H1 (cell line): ENCODE measurements around the gene FOXN4. TPM values are rescaled to one million over a fixed set of nuclear protein-coding genes. Genes with fewer than 3 reads are reported as not detected.

Source experiments
- CTCF ChIA-PET: fragments of 300-600 bp; sonication (Branson Sonifier 250); formaldehyde crosslinking; loops from one replicate; lab custom pipeline; 2021; ENCODE audit not compliant: partially characterized antibody; lab: Charles Lee
- POLR2A ChIA-PET: fragments of 300-600 bp; sonication (Branson Sonifier 250); formaldehyde crosslinking; loops from one replicate; lab custom pipeline; 2021; ENCODE audit warnings: inconsistent platforms; ENCODE audit not compliant: partially characterized antibody; lab: Charles Lee
- DNase-seq, 2 experiments: peaks; one replicate each; pipeline versions ENCODE4 v3.0.0 to v3.0.0-alpha.2; 2010 to 2022; ENCODE audit warnings: low spot score in 2 of 2, low read depth in 1 of 2, mixed read lengths in 1 of 2
- FAIRE-seq: peaks from 2 replicates; lab custom pipeline; 2011; peaks lifted over from hg19 to GRCh38; lab: Jason Lieb, UNC
- H2AFZ ChIP-seq: 2 replicates; pipeline ENCODE4 v1.8.1; 2012; ENCODE audit warnings: low read length, inconsistent platforms
- H2AK5ac ChIP-seq: 2 replicates; pipeline ENCODE4 v1.6.1; 2013; ENCODE audit warnings: low read depth, low read length
- H2BK120ac ChIP-seq: replicated peaks from 2 replicates; pipeline ENCODE3; 2013; ENCODE audit warnings: low read depth, low read length, inconsistent platforms
- H2BK12ac ChIP-seq: 2 replicates; pipeline ENCODE4 v1.6.1; 2013; ENCODE audit warnings: low read depth, low read length
- H2BK15ac ChIP-seq: 2 replicates; pipeline ENCODE4 v1.6.1; 2013; ENCODE audit warnings: low read length
- H2BK20ac ChIP-seq: 2 replicates; pipeline ENCODE4 v1.6.1; 2013; ENCODE audit warnings: low read length
- H2BK5ac ChIP-seq: 2 replicates; pipeline ENCODE4 v1.6.1; 2013; ENCODE audit warnings: low read depth, low read length
- H3K14ac ChIP-seq: 2 replicates; pipeline ENCODE4 v1.6.1; 2013; ENCODE audit warnings: inconsistent platforms; ENCODE audit not compliant: insufficient read length
- H3K18ac ChIP-seq: 2 replicates; pipeline ENCODE4 v1.6.1; 2013; ENCODE audit warnings: low read length; ENCODE audit errors: extremely low read depth
- H3K23ac ChIP-seq: 2 replicates; pipeline ENCODE4 v1.6.1; 2013; ENCODE audit warnings: inconsistent platforms; ENCODE audit not compliant: insufficient read length
- H3K23me2 ChIP-seq: 2 replicates; pipeline ENCODE4 v1.6.1; 2013; ENCODE audit warnings: low read depth, low read length
- H3K27ac ChIP-seq: 2 replicates; pipeline ENCODE4 v1.6.1; 2011; ENCODE audit warnings: low read depth, low read length, inconsistent platforms
- H3K27me3 ChIP-seq, 4 experiments: replicated peaks in 1 of 4; 1 replicate in 1 of 4; 2 replicates in 3 of 4; pipeline versions ENCODE4 v1.6.1 to v1.8.1; 2011 to 2013; ENCODE audit warnings: low read length in 3 of 4, mild to moderate bottlenecking in 3 of 4, inconsistent platforms in 2 of 4, mixed read lengths in 2 of 4, moderate library complexity in 1 of 4; ENCODE audit not compliant: control insufficient read depth in 3 of 4, insufficient read depth in 3 of 4; ENCODE audit errors: extremely low read depth in 1 of 4
- H3K36me3 ChIP-seq, 4 experiments: 2 replicates each; pipeline versions ENCODE4 v1.6.1 to v1.8.1; 2011 to 2013; ENCODE audit warnings: mild to moderate bottlenecking in 4 of 4, low read length in 3 of 4, moderate library complexity in 2 of 4, control low read depth in 1 of 4, inconsistent platforms in 1 of 4; ENCODE audit not compliant: insufficient read depth in 4 of 4, control insufficient read depth in 2 of 4
- H3K4ac ChIP-seq: replicated peaks from 2 replicates; pipeline ENCODE3; 2013; ENCODE audit warnings: low read length, low read depth, mixed read lengths, inconsistent platforms; ENCODE audit not compliant: insufficient read length
- H3K4me1 ChIP-seq, 4 experiments: replicated peaks in 1 of 4; 1 replicate in 1 of 4; 2 replicates in 3 of 4; pipeline versions ENCODE4 v1.6.1 to v1.8.1; 2011 to 2013; ENCODE audit warnings: low read length in 3 of 4, inconsistent platforms in 2 of 4, mixed read lengths in 1 of 4; ENCODE audit not compliant: insufficient read depth in 4 of 4, control insufficient read depth in 3 of 4
- H3K4me2 ChIP-seq, 2 experiments: 2 replicates each; pipeline versions ENCODE4 v1.6.1 to v1.8.1; 2011 to 2013; ENCODE audit warnings: low read depth in 2 of 2, low read length in 2 of 2, control low read depth in 1 of 2, inconsistent platforms in 1 of 2, mild to moderate bottlenecking in 1 of 2; ENCODE audit not compliant: insufficient read depth in 1 of 2
- H3K4me3 ChIP-seq, 4 experiments: fragments of 200-600, 300-600 bp in 1 of 4; sonication (generic), shearing (Covaris generic), sonication (Bioruptor Twin) in 1 of 4; 2 replicates each; pipeline versions ENCODE4 v1.5.1 to v1.8.1; 2011 to 2016; ENCODE audit warnings: low read length in 4 of 4, low read depth in 3 of 4, control low read depth in 2 of 4, inconsistent platforms in 2 of 4, mild to moderate bottlenecking in 2 of 4, mixed read lengths in 1 of 4, moderate library complexity in 1 of 4; ENCODE audit not compliant: insufficient read depth in 2 of 4; ENCODE audit errors: extremely low read depth in 1 of 4
- H3K56ac ChIP-seq: replicated peaks from 2 replicates; pipeline ENCODE3; 2013; ENCODE audit warnings: low read depth, mild to moderate bottlenecking, mixed read lengths, low read length, inconsistent platforms; ENCODE audit not compliant: insufficient read length
- H3K79me1 ChIP-seq: 2 replicates; pipeline ENCODE4 v1.6.1; 2013; ENCODE audit warnings: low read depth, low read length, control low read depth
- H3K79me2 ChIP-seq, 2 experiments: 2 replicates each; pipeline versions ENCODE4 v1.6.1 to v1.8.1; 2012 to 2013; ENCODE audit warnings: low read length in 2 of 2, mild to moderate bottlenecking in 2 of 2, inconsistent platforms in 1 of 2; ENCODE audit not compliant: insufficient read depth in 2 of 2, control insufficient read depth in 1 of 2
- H3K9ac ChIP-seq, 4 experiments: replicated peaks in 1 of 4; 1 replicate in 1 of 4; 2 replicates in 3 of 4; pipeline versions ENCODE4 v1.6.1 to v1.8.1; 2011 to 2013; ENCODE audit warnings: low read depth in 3 of 4, low read length in 3 of 4, control low read depth in 2 of 4, mild to moderate bottlenecking in 2 of 4, moderate library complexity in 2 of 4, inconsistent platforms in 1 of 4; ENCODE audit errors: extremely low read depth in 1 of 4
- H3K9me3 ChIP-seq, 2 experiments: 2 replicates each; pipeline versions ENCODE4 v1.6.1 to v1.8.1; 2012 to 2013; ENCODE audit warnings: mild to moderate bottlenecking in 2 of 2, moderate library complexity in 2 of 2, control low read depth in 1 of 2, inconsistent platforms in 1 of 2, low read depth in 1 of 2, low read length in 1 of 2, mixed read lengths in 1 of 2; ENCODE audit not compliant: insufficient read depth in 2 of 2
- H4K20me1 ChIP-seq, 2 experiments: replicated peaks in 1 of 2; 2 replicates each; pipeline versions ENCODE3 to v1.8.1; 2011 to 2013; ENCODE audit warnings: inconsistent platforms in 2 of 2, low read length in 2 of 2, mild to moderate bottlenecking in 1 of 2; ENCODE audit not compliant: insufficient read depth in 2 of 2, control insufficient read depth in 1 of 2
- H4K5ac ChIP-seq: 2 replicates; pipeline ENCODE4 v1.6.1; 2013; ENCODE audit warnings: low read length, low read depth, mixed read lengths, inconsistent platforms; ENCODE audit not compliant: insufficient read length
- H4K8ac ChIP-seq: 2 replicates; pipeline ENCODE4 v1.8.0; 2013; ENCODE audit warnings: mild to moderate bottlenecking, moderate library complexity, low read length, inconsistent platforms; ENCODE audit not compliant: insufficient read depth; ENCODE audit errors: extremely low read depth
- H4K91ac ChIP-seq: replicated peaks from 2 replicates; pipeline ENCODE3; 2013; ENCODE audit warnings: low read length, mixed read lengths, inconsistent platforms; ENCODE audit not compliant: insufficient read length
- ATF2 ChIP-seq: IDR thresholded peaks from 2 replicates; pipeline ENCODE4 v1.6.1; 2012; ENCODE audit warnings: low read length, inconsistent platforms
- ATF3 ChIP-seq: IDR thresholded peaks from 2 replicates; pipeline ENCODE4 v1.6.1; 2011; ENCODE audit warnings: low read depth, mild to moderate bottlenecking, low read length; ENCODE audit not compliant: insufficient read depth
- CREB1 ChIP-seq: IDR thresholded peaks from 2 replicates; pipeline ENCODE4 v1.6.1; 2012; ENCODE audit warnings: inconsistent platforms
- E2F6 ChIP-seq: IDR thresholded peaks from 2 replicates; pipeline ENCODE4 v1.6.1; 2012; ENCODE audit warnings: inconsistent platforms
- HDAC2 ChIP-seq, 2 experiments: fragments of 300-600 bp in 1 of 2; sonication (generic) in 1 of 2; IDR thresholded peaks; 2 replicates each; pipeline ENCODE4 v1.6.1; 2011 to 2012; ENCODE audit warnings: low read depth in 2 of 2, low read length in 2 of 2, mild to moderate bottlenecking in 2 of 2, moderate library complexity in 2 of 2, borderline replicate concordance in 1 of 2, inconsistent platforms in 1 of 2
- KDM5A ChIP-seq: fragments of 200-600 bp; IDR thresholded peaks from 2 replicates; pipeline ENCODE4 v1.7.1; 2012; ENCODE audit warnings: mild to moderate bottlenecking, low read length, inconsistent platforms, mixed read lengths
- POLR2A ChIP-seq, 2 experiments: IDR thresholded peaks; 1 replicate in 1 of 2; 2 replicates in 1 of 2; pipeline ENCODE4 v1.6.1; 2011; ENCODE audit warnings: low read depth in 2 of 2, low read length in 2 of 2, mild to moderate bottlenecking in 2 of 2; ENCODE audit errors: control extremely low read depth in 1 of 2
- RBBP5 ChIP-seq: IDR thresholded peaks from 2 replicates; pipeline ENCODE4 v1.7.1; 2012; ENCODE audit warnings: low read depth, mild to moderate bottlenecking, inconsistent platforms, low read length, moderate library complexity, borderline replicate concordance
- WGBS, 2 experiments: shearing (Covaris generic) in 1 of 2; methylation state at CpG; one replicate each; pipeline versions ENCODE4 v1.1.6 to v1.1.7; 2013 to 2015; ENCODE audit warnings: low lambda C conversion rate in 2 of 2, mixed read lengths in 2 of 2, inconsistent platforms in 1 of 2, low coverage in 1 of 2, missing lambda C conversion rate in 1 of 2; ENCODE audit not compliant: insufficient replicate concordance in 2 of 2, insufficient coverage in 1 of 2, insufficient read length in 1 of 2; ENCODE audit errors: extremely low coverage in 1 of 2, missing lambda C conversion rate in 1 of 2; 5-methylcytosine and 5-hydroxymethylcytosine counted together
- polyA plus RNA-seq, 7 experiments: library from polyadenylated mRNA; depleted of rRNA in 3 of 7; stranded (reverse) in 5 of 7; unstranded in 2 of 7; fragments of >200 nt in 5 of 7; fragments of 200-250 nt in 2 of 7; gene quantifications; 1 replicate in 5 of 7; 2 replicates in 1 of 7; 4 replicates in 1 of 7; pipeline versions ENCODE4 v1.2.1 to v1.2.3, GENCODE V29; 2011 to 2013; ENCODE audit warnings: missing spikeins in 2 of 7, mixed read lengths in 2 of 7
- total RNA-seq: library from RNA; stranded (reverse); fragmentation: NEBNext Ultra II Directional; extraction: Animal tissue kit (Norgen Biotek cat#: 25700); gene quantifications from 2 replicates; pipeline ENCODE4 v1.2.1, GENCODE V29; 2021

FOXN4 gene
- total and polyA plus RNA-seq, 2 of the 8 experiments (the other 6 are each of a cell fraction or from before 2014, with no cell fraction given): 0.26 to 0.29 TPM

DNA sequence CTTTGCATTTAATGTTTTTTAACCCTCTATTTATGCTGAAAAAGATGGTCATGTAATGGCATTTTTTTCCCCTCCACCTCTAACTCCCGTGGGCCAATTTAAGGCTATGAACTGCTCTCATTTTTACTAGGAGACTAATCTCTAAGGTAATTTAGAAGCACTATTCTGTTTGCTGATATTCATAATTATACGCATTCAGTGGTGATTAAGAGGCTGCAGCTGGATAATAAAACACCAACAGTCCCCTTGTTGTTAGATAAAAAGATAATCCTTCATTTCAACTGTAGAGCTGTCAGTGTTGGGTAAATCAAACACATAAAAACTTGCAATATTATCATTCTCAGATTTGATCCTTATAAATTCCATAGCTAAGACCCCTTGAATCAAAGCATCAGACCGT, 47.5 kb upstream of the FOXN4 start:
- Histone ChIP-seq H3K27me3 (no peaks in the 10 kb centered on the region), H2BK15ac (no peak overlapping the region)
- TF ChIP-seq RBBP5 (no peak), KDM5A (no peak), ATF2 (no peak), CREB1 (no peak), POLR2A (IDR thresholded peaks at IDR 0.05; ENCODE audit: control extremely low read depth in 1 of 2, low read depth in 2 of 2, low read length in 2 of 2) (no peak), HDAC2 (IDR thresholded peaks at IDR 0.05; ENCODE audit: borderline replicate concordance in 1 of 2, low read depth in 2 of 2, low read length in 2 of 2) (no peak), ATF3 (no peak), E2F6 (no peak)

More for the DNA sequence above, 47.5 kb upstream of the FOXN4 start:
- Histone ChIP-seq H4K5ac (no peak overlapping the region), H3K4me2 (no peak overlapping the region), H2AFZ (no peak overlapping the region), H4K8ac (no peak overlapping the region), H3K27ac (no peak overlapping the region), H3K79me2 (no peaks in the 10 kb centered on the region), H3K56ac (no peak overlapping the region), H4K20me1 (no peaks in the 10 kb centered on the region), H3K79me1 (no peaks in the 10 kb centered on the region), H3K4me1 (no peaks in the 10 kb centered on the region), H3K9ac (no peak overlapping the region), H3K18ac (no peak overlapping the region), H2BK20ac (no peak overlapping the region), H3K4me3 (no peak overlapping the region), H3K4ac (no peak overlapping the region), H3K14ac (no peak overlapping the region), H3K9me3 (no peaks in the 10 kb centered on the region), H3K23me2 (no peaks in the 10 kb centered on the region), H4K91ac (no peak overlapping the region), H3K36me3 (no peaks in the 10 kb centered on the region), H2AK5ac (no peak overlapping the region), H2BK12ac (no peak overlapping the region), H2BK5ac (no peak overlapping the region), H2BK120ac (no peak overlapping the region), H3K23ac (no peak overlapping the region)
- ChIA-PET CTCF (interaction anchor here (1.1 to 1.7 kb wide), 4 partner anchors 19 to 93 kb away, joined by 3 to 7 read pairs (median 4); no protein-coding TSS in a partner anchor), POLR2A (no interaction called here)
- WGBS, 2 experiments: 94% methylated on average over 3 of the region's 3 CpGs; no CpG with 5 or more reads in 1 of the 2 experiments
- FAIRE-seq (no peak), DNase-seq (no peak)
